Coronary artery (tissue), 2 donors: ENCODE measurements around the gene KMT2B.

Source experiments
- DNase-seq: peaks from one replicate; pipeline ENCODE4 v3.0.0-alpha.2; 2017; ENCODE audit warnings: low spot score
- H3K27ac ChIP-seq, 2 donors: fragments of 200-600 bp; sonication (generic); one replicate each; pipeline ENCODE4 v1.5.1; 2016 to 2019
- H3K4me3 ChIP-seq: fragments of 200-600 bp; sonication (generic); 2 replicates; pipeline ENCODE4 v1.5.1; 2016; ENCODE audit warnings: mild to moderate bottlenecking, moderate library complexity
- CTCF ChIP-seq: fragments of 200-600 bp; sonication (generic); IDR thresholded peaks from one replicate; pipeline ENCODE4 v1.5.1; 2019; ENCODE audit warnings: antibody characterized with exemption

The KMT2B gene

GRCh38 chr19:35712567-35713505, 5.0 kb upstream of the KMT2B start:
- DNase-seq = no peak
- Histone ChIP-seq H3K27ac (no peak overlapping the region), H3K4me3 (no peak overlapping the region)
- TF ChIP-seq CTCF = no peak

- Histone ChIP-seq H3K27ac (no peak overlapping the region), H3K4me3 (no peak overlapping the region)
- no peak for DNase-seq
- TF ChIP-seq CTCF = no peak
Observed at GRCh38 chr19:35713506-35713850, 4.3 kb upstream of the KMT2B start.

DNA sequence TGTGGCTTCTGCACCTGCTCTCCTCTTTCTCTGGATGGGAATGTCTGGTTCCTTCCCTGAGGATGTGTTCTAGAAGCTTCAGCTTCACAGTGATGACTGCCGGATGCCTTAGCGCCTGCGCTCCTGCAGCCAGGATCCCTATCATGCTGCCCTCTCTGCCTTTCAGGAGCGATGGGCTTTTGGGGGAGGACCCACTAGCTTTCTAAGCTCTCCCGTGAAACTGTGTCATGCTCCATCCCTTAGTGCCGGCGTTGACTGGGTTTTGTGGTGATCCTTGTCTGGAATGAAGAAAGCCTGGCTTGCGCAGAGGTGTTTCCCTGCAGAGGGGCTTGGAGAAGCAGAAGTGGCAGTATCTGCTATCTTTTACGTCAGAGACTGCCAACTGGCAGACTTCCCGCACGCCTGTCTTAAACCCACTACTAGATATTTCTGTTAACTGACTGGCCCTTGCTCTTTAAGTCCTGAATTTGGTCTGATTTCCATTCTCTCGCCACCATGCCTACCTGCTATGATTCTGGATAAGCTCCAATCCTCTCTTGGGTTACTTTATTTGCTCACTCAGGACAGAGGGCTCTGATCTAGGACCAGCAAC, 3.8 kb upstream of the KMT2B start:
- H3K27ac ChIP-seq = no peak overlapping the region
- H3K4me3 ChIP-seq = no peak overlapping the region
- TF ChIP-seq CTCF = no peak
- no peak for DNase-seq

- no peak overlapping the region for H3K4me3 ChIP-seq
- TF ChIP-seq CTCF = no peak
- no peak for DNase-seq
- H3K27ac ChIP-seq = no peak overlapping the region
Observed at GRCh38 chr19:35714601-35715354, 3.0 kb upstream of the KMT2B start.

- Histone ChIP-seq H3K4me3 (peak overlapping the region; percentile 88), H3K27ac (peak overlapping the region in 1 of 2 donors; percentile 96)
- peak; percentile 72 for DNase-seq
- no peak for TF ChIP-seq CTCF
Observed at GRCh38 chr19:35715355-35715809, 2.4 kb upstream of the KMT2B start.

DNA sequence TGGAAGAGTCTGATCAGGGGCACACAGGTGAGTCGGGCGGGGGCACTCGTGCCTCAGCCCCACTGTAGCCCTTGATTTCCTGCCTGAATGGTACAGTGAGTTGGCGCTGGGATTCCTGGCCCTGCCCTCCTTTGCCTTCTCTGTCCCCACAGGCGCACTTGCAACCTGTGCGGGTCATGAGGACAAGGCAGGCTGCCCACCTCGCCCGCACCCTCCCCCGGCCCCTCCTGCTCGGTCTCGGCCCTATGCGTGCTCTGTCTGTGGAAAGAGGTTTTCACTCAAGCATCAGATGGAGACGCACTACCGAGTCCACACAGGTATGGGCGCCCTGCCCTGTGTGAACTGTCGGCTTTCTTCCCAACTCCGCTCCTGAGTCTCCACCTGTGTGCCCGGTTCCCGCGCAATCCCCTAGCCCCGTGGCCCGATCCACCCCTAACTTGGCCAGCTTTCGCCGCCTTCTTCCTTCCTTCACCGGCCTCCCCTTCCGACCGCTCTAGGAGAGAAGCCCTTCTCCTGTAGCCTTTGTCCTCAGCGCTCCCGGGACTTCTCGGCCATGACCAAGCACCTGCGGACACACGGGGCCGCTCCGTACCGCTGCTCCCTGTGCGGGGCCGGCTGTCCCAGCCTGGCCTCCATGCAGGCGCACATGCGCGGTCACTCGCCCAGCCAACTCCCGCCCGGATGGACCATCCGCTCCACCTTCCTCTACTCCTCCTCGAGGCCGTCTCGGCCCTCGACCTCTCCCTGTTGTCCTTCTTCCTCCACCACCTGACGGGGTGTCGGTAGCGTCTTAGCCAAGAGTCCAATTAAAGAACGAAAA, 1.6 kb upstream of the KMT2B start:
- Histone ChIP-seq H3K4me3 (peak overlapping the region; percentile 88), H3K27ac (peak overlapping the region; percentile 75 to 96)
- TF ChIP-seq CTCF = no peak
- peak; percentile 80 for DNase-seq
